DND-41 (cell line): Measurements from ENCODE around the gene SGSH.

ENCODE experiments used
- ATAC-seq: fragments of 200-7000 bp; cut with Tn5 transposase; 3 replicates; pipeline ENCODE4 v1.9.1; 2021; ENCODE audit warnings: low read depth; ENCODE audit not compliant: insufficient read depth
- DNase-seq: peaks from one replicate; pipeline ENCODE4 v3.0.0-alpha.2; 2020
- H2AFZ ChIP-seq: 2 replicates; pipeline ENCODE4 v1.6.0; 2012; ENCODE audit warnings: low read depth, low read length
- H3K27ac ChIP-seq: 2 replicates; pipeline ENCODE4 v1.5.1; 2012; ENCODE audit warnings: low read length, inconsistent platforms
- H3K27me3 ChIP-seq: fragments of 200-600 bp; sonication (generic); 2 replicates; pipeline ENCODE4 v1.6.0; 2012; ENCODE audit warnings: low read length, mild to moderate bottlenecking, inconsistent platforms; ENCODE audit not compliant: insufficient read depth, poor library complexity
- H3K36me3 ChIP-seq: 2 replicates; pipeline ENCODE4 v1.5.1; 2012; ENCODE audit warnings: low read length, inconsistent platforms; ENCODE audit not compliant: insufficient read depth
- H3K4me1 ChIP-seq: 2 replicates; pipeline ENCODE4 v1.5.1; 2012; ENCODE audit warnings: mild to moderate bottlenecking, low read length; ENCODE audit not compliant: insufficient read depth
- H3K4me2 ChIP-seq: 2 replicates; pipeline ENCODE4 v1.6.0; 2012; ENCODE audit warnings: mild to moderate bottlenecking, moderate library complexity, low read length, inconsistent platforms; ENCODE audit not compliant: insufficient read depth
- H3K4me3 ChIP-seq, 2 experiments: fragments of 200-600 bp in 1 of 2; shearing (Covaris generic) in 1 of 2; 2 replicates each; pipeline ENCODE4 v1.5.1; 2012 to 2016; ENCODE audit warnings: inconsistent platforms in 2 of 2, low read length in 2 of 2, mild to moderate bottlenecking in 2 of 2, low read depth in 1 of 2, moderate library complexity in 1 of 2
- H3K79me2 ChIP-seq: 2 replicates; pipeline ENCODE4 v1.6.0; 2012; ENCODE audit warnings: low read length, inconsistent platforms; ENCODE audit not compliant: insufficient read depth
- H3K9ac ChIP-seq: 2 replicates; pipeline ENCODE4 v1.6.0; 2012; ENCODE audit warnings: low read depth, mild to moderate bottlenecking, inconsistent platforms, low read length, moderate library complexity
- H3K9me3 ChIP-seq: 2 replicates; pipeline ENCODE4 v1.5.1; 2012; ENCODE audit warnings: low read length, moderate library complexity, mild to moderate bottlenecking, inconsistent platforms; ENCODE audit not compliant: insufficient read depth, severe bottlenecking
- H4K20me1 ChIP-seq: 2 replicates; pipeline ENCODE4 v1.6.0; 2012; ENCODE audit warnings: low read length; ENCODE audit not compliant: insufficient read depth
- EZH2 ChIP-seq: IDR thresholded peaks from 3 replicates; pipeline ENCODE4 v1.6.1; 2012; ENCODE audit warnings: borderline replicate concordance, low read depth, mild to moderate bottlenecking, moderate library complexity, low read length, inconsistent platforms; ENCODE audit not compliant: severe bottlenecking
- TF ChIP-seq, protein P1 (sequence below): IDR thresholded peaks from 2 replicates; pipeline ENCODE4 v1.5.1; 2012; ENCODE audit warnings: borderline replicate concordance, low read length, moderate library complexity, mild to moderate bottlenecking; ENCODE audit not compliant: poor library complexity, severe bottlenecking; ENCODE audit errors: extremely low read depth

SGSH gene

DNA sequence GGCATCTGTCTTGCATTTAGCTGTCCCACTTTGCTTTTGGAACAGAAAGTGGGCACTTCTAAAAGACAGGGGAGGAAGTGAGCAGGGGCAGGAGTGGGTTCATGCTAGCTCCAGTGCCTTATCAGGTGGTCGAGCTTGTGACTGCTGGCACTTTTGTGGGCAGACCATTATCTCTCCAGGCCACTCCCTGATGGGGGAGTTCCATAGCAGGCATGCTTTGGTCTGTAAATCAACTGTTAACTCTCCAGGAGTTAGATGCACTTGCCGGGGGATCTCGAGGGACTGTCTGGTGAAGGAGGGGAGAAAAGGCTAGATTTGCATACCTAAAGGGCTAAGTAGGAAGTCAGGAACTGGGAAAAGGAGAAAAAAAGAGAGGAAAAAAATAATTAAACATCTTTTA is 59.6 kb downstream of the SGSH start:
- no peak for TF ChIP-seq EZH2
- TF ChIP-seq, protein P1, sequence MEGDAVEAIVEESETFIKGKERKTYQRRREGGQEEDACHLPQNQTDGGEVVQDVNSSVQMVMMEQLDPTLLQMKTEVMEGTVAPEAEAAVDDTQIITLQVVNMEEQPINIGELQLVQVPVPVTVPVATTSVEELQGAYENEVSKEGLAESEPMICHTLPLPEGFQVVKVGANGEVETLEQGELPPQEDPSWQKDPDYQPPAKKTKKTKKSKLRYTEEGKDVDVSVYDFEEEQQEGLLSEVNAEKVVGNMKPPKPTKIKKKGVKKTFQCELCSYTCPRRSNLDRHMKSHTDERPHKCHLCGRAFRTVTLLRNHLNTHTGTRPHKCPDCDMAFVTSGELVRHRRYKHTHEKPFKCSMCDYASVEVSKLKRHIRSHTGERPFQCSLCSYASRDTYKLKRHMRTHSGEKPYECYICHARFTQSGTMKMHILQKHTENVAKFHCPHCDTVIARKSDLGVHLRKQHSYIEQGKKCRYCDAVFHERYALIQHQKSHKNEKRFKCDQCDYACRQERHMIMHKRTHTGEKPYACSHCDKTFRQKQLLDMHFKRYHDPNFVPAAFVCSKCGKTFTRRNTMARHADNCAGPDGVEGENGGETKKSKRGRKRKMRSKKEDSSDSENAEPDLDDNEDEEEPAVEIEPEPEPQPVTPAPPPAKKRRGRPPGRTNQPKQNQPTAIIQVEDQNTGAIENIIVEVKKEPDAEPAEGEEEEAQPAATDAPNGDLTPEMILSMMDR = no peak
- H3K36me3 ChIP-seq = no peaks in the 10 kb centered on the region
- H3K9me3 ChIP-seq = peaks cover 6% of the 10 kb centered on the region
- H2AFZ ChIP-seq = no peak overlapping the region
- H3K79me2 ChIP-seq = no peaks in the 10 kb centered on the region
- DNase-seq (no peak), ATAC-seq (no peak)
- no peak overlapping the region for H3K9ac ChIP-seq
- no peak overlapping the region for H3K4me3 ChIP-seq
- H3K4me1 ChIP-seq = no peaks in the 10 kb centered on the region
- no peaks in the 10 kb centered on the region for H4K20me1 ChIP-seq
- no peak overlapping the region for H3K4me2 ChIP-seq
- H3K27me3 ChIP-seq = peaks cover 4% of the 10 kb centered on the region
- no peak overlapping the region for H3K27ac ChIP-seq
